ENCODE measurements around the gene MEI1.

Gene MEI1

GRCh38 chr22:41827671-41828070, 128.4 kb downstream of the MEI1 start:
- Histone ChIP-seq H4K20me1 (ENCODE audit: insufficient read depth, low read length) (no peaks in the 10 kb centered on the region), H3K36me3 (replicated peaks; ENCODE audit: insufficient read depth, low read length) (no peaks in the 10 kb centered on the region), H3K9ac (ENCODE audit: low read length) (no peak overlapping the region), H3K4me3 (ENCODE audit: low read length) (no peak overlapping the region), H3K79me2 (ENCODE audit: low read length) (0 out of 2 replicates have a peak, but pooled peaks cover 5% of the 10 kb centered on the region), H3K27ac (ENCODE audit: low read length) (peak overlapping the region; percentile 45; the same call in 1 of the 2 replicates), H3K4me1 (ENCODE audit: low read length) (peaks cover 41% of the 10 kb centered on the region), H3K9me2 (replicated peaks; ENCODE audit: insufficient read depth, low read length) (no peaks in the 10 kb centered on the region), H3K4me2 (ENCODE audit: low read depth, low read length) (peak overlapping the region; percentile 38), H2AFZ (ENCODE audit: low read length) (no peak overlapping the region), H3K9me3 (replicated peaks; ENCODE audit: insufficient read depth, low read length) (no peaks in the 10 kb centered on the region), H3F3A (ENCODE audit: insufficient read depth, low read length) (peaks cover 35% of the 10 kb centered on the region), H3K27me3 (replicated peaks; ENCODE audit: insufficient read depth, low read length) (no peaks in the 10 kb centered on the region)
- TF ChIP-seq EZH2 (optimal IDR thresholded peaks at IDR 0.05; ENCODE audit: low read depth, low read length) = no peak
- TF ChIP-seq CTCF (IDR thresholded peaks at IDR 0.05; ENCODE audit: low read length) = no peak
- no peak for TF ChIP-seq EZH2phosphoT487 (IDR thresholded peaks at IDR 0.05; ENCODE audit: low read length)
- peak; percentile 80 for DNase-seq

DNA sequence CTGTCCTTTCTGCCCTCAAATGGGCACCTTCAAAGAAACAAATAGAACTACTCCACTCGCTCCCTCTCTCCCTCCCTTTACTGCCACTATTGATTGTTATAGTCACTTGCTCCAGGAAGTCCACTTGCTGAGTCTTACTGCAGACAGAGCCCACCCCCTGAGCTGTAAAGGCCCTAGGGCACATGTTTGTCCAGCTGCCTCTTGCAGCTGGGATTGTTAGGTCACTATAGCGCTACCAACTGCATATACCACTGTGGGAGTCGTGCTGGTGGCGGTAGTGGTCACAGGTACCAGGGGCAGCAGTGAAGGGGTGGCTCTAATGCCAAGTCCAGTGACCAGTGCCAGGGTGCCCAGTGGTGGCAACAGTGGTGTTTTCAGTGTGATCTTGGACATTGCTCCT, 129.2 kb downstream of the MEI1 start:
- peak overlapping the region; percentile 38; the same call in 1 of the 2 replicates for H3K4me2 ChIP-seq (ENCODE audit: low read depth, low read length)
- H3K9me2 ChIP-seq (replicated peaks; ENCODE audit: insufficient read depth, low read length) = no peaks in the 10 kb centered on the region
- peaks cover 35% of the 10 kb centered on the region for H3F3A ChIP-seq (ENCODE audit: insufficient read depth, low read length)
- TF ChIP-seq EZH2phosphoT487 (IDR thresholded peaks at IDR 0.05; ENCODE audit: low read length) (no peak), EZH2 (optimal IDR thresholded peaks at IDR 0.05; ENCODE audit: low read depth, low read length) (no peak), CTCF (IDR thresholded peaks at IDR 0.05; ENCODE audit: low read length) (no peak)
- no peaks in the 10 kb centered on the region for H3K36me3 ChIP-seq (replicated peaks; ENCODE audit: insufficient read depth, low read length)
- no peaks in the 10 kb centered on the region for H3K27me3 ChIP-seq (replicated peaks; ENCODE audit: insufficient read depth, low read length)
- H2AFZ ChIP-seq (ENCODE audit: low read length) = no peak overlapping the region
- DNase-seq = no peak
- H3K27ac ChIP-seq (ENCODE audit: low read length) = peak overlapping the region; percentile 45; the same call in 1 of the 2 replicates
- peaks cover 41% of the 10 kb centered on the region for H3K4me1 ChIP-seq (ENCODE audit: low read length)
- no peaks in the 10 kb centered on the region for H4K20me1 ChIP-seq (ENCODE audit: insufficient read depth, low read length)
- H3K9ac ChIP-seq (ENCODE audit: low read length) = no peak overlapping the region
- no peak overlapping the region for H3K4me3 ChIP-seq (ENCODE audit: low read length)
- H3K79me2 ChIP-seq (ENCODE audit: low read length) = peaks cover 11% of the 10 kb centered on the region
- no peaks in the 10 kb centered on the region for H3K9me3 ChIP-seq (replicated peaks; ENCODE audit: insufficient read depth, low read length)

DNA sequence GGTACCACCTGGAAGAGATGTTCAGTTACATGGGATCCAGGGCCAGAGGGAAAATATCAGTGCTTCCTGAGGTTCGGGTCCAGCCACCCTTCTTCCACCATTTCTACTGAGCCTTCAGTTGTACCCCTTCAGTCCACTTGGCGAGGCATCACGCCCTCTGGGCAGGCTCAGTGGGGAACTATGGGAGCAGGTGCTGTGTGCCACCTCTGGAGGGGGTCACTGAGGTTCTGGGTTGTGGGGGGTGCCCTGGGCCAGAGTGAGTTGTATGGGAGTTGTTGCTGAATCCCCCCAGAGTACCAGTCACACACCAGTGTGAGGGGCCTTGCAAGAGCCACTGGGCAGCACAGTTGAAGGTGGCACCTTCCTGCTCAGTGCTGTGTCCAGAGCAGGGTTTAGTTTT, 130.9 kb downstream of the MEI1 start:
- peaks cover 45% of the 10 kb centered on the region for H3K4me1 ChIP-seq (ENCODE audit: low read length)
- H3K27ac ChIP-seq (ENCODE audit: low read length) = no peak overlapping the region
- no peak overlapping the region for H3K4me2 ChIP-seq (ENCODE audit: low read depth, low read length)
- H3K9me2 ChIP-seq (replicated peaks; ENCODE audit: insufficient read depth, low read length) = no peaks in the 10 kb centered on the region
- H3K4me3 ChIP-seq (ENCODE audit: low read length) = no peak overlapping the region
- no peak overlapping the region for H3K9ac ChIP-seq (ENCODE audit: low read length)
- no peaks in the 10 kb centered on the region for H4K20me1 ChIP-seq (ENCODE audit: insufficient read depth, low read length)
- H3F3A ChIP-seq (ENCODE audit: insufficient read depth, low read length) = peaks cover 44% of the 10 kb centered on the region
- peaks cover 28% of the 10 kb centered on the region for H3K79me2 ChIP-seq (ENCODE audit: low read length)
- no peak overlapping the region for H2AFZ ChIP-seq (ENCODE audit: low read length)
- no peaks in the 10 kb centered on the region for H3K36me3 ChIP-seq (replicated peaks; ENCODE audit: insufficient read depth, low read length)
- DNase-seq = no peak
- no peaks in the 10 kb centered on the region for H3K9me3 ChIP-seq (replicated peaks; ENCODE audit: insufficient read depth, low read length)
- H3K27me3 ChIP-seq (replicated peaks; ENCODE audit: insufficient read depth, low read length) = no peaks in the 10 kb centered on the region
- no peak for TF ChIP-seq EZH2phosphoT487 (IDR thresholded peaks at IDR 0.05; ENCODE audit: low read length)
- TF ChIP-seq EZH2 (optimal IDR thresholded peaks at IDR 0.05; ENCODE audit: low read depth, low read length) = no peak
- no peak; the same call in 1 of the 2 replicates for TF ChIP-seq CTCF (IDR thresholded peaks at IDR 0.05; ENCODE audit: low read length)
